GM20000 (cell line): Measurements from ENCODE around the gene OR10V1.
"Not testable (repeated sequence)": the region's sequence is repeated elsewhere in the genome, so short reads cannot be mapped to it uniquely, and the experiment has no call there.

Experiments
- DNase-seq: peaks from one replicate; pipeline ENCODE4 v3.0.0; 2012; ENCODE audit warnings: low spot score
- CTCF ChIP-seq: IDR thresholded peaks from 2 replicates; pipeline ENCODE4 v1.5.1; 2012; ENCODE audit warnings: mild to moderate bottlenecking, control low read depth; ENCODE audit errors: extremely low read depth, missing control alignments

OR10V1 gene

GRCh38 chr11:59710136-59710847 lies 3.4 kb downstream of the OR10V1 start:
- TF ChIP-seq CTCF: no peak

GRCh38 chr11:59708537-59708936 lies 5.1 kb downstream of the OR10V1 start:
- TF ChIP-seq CTCF: no peak
- DNase-seq: no peak

More at GRCh38 chr11:59710136-59710847, 3.4 kb downstream of the OR10V1 start:
- DNase-seq: no peak

- TF ChIP-seq CTCF: no peak
- DNase-seq: no peak
Measured at GRCh38 chr11:59707371-59707770, 6.3 kb downstream of the OR10V1 start.

GRCh38 chr11:59706518-59707285 lies 6.9 kb downstream of the OR10V1 start:
- TF ChIP-seq CTCF: no peak

GRCh38 chr11:59705294-59705693 lies 8.4 kb downstream of the OR10V1 start:
- no peak for TF ChIP-seq CTCF
- DNase-seq: no peak

More at GRCh38 chr11:59706518-59707285, 6.9 kb downstream of the OR10V1 start:
- DNase-seq: no peak

- DNase-seq: not testable (repeated sequence)
Measured at GRCh38 chr11:59703515-59703914, 10.1 kb downstream of the OR10V1 start.

GRCh38 chr11:59700157-59700556 lies 13.5 kb downstream of the OR10V1 start:
- not testable (repeated sequence) for DNase-seq

GRCh38 chr11:59698506-59698905 lies 15.1 kb downstream of the OR10V1 start:
- no peak for TF ChIP-seq CTCF
- no peak for DNase-seq
